CD4-positive, CD25-positive, alpha-beta regulatory T cell (primary cell): ENCODE measurements around the gene PIM1. TPM values are rescaled to one million over a fixed set of nuclear protein-coding genes. Genes with fewer than 3 reads are reported as not detected.
"Not testable (repeated sequence)": the region's sequence is repeated elsewhere in the genome, so short reads cannot be mapped to it uniquely, and the experiment has no call there.

Experiments
- ATAC-seq, 2 donors: fragments of 150-1000 bp; cut with Tn5 transposase; one replicate each; pipeline ENCODE4 v1.10.0; 2021; ENCODE audit warnings: low read depth in 2 of 2, moderate number of reproducible peaks in 2 of 2, moderate library complexity in 1 of 2
- DNase-seq, 3 donors: peaks; one replicate each; pipeline versions ENCODE4 v3.0.0 to v3.0.0-alpha.2; 2012 to 2022; ENCODE audit warnings: mixed read lengths in 1 of 3
- H3K27ac ChIP-seq: one replicate; pipeline ENCODE4 v1.7.0; 2013; ENCODE audit warnings: mild to moderate bottlenecking, low read length; ENCODE audit not compliant: insufficient read depth, poor library complexity, severe bottlenecking
- H3K27me3 ChIP-seq: one replicate; pipeline ENCODE4 v1.7.0; 2013; ENCODE audit warnings: low read length; ENCODE audit not compliant: control insufficient read depth, insufficient read depth
- H3K36me3 ChIP-seq: one replicate; pipeline ENCODE4 v1.7.0; 2013; ENCODE audit warnings: mild to moderate bottlenecking, low read length, moderate library complexity; ENCODE audit not compliant: control insufficient read depth, insufficient read depth
- H3K4me1 ChIP-seq: 2 replicates; pipeline ENCODE4 v1.7.0; 2013; ENCODE audit warnings: mild to moderate bottlenecking, low read length; ENCODE audit not compliant: insufficient read depth, control insufficient read depth, poor library complexity, severe bottlenecking
- H3K4me3 ChIP-seq: one replicate; pipeline ENCODE4 v1.7.0; 2013; ENCODE audit warnings: low read depth, mild to moderate bottlenecking, low read length, moderate library complexity
- H3K9me3 ChIP-seq, 2 experiments: 1 replicate in 1 of 2; 2 replicates in 1 of 2; pipeline ENCODE4 v1.7.0; 2013; ENCODE audit warnings: low read length in 2 of 2, mild to moderate bottlenecking in 1 of 2, moderate library complexity in 1 of 2; ENCODE audit not compliant: control insufficient read depth in 2 of 2
- H3K27ac Mint-ChIP-seq, 3 donors: one replicate each; pipeline ENCODE4 v1.8.0; 2020 to 2022; ENCODE audit warnings: mild to moderate bottlenecking in 3 of 3, mixed read lengths in 3 of 3, moderate library complexity in 2 of 3
- H3K27me3 Mint-ChIP-seq: one replicate; pipeline ENCODE4 v1.8.0; 2022; ENCODE audit warnings: mild to moderate bottlenecking, mixed read lengths
- H3K36me3 Mint-ChIP-seq: one replicate; pipeline ENCODE4 v1.8.0; 2020; ENCODE audit warnings: mixed read lengths
- H3K4me1 Mint-ChIP-seq, 4 donors: one replicate each; pipeline ENCODE4 v1.8.0; 2020 to 2022; ENCODE audit warnings: mixed read lengths in 4 of 4, mild to moderate bottlenecking in 1 of 4
- H3K4me3 Mint-ChIP-seq, 4 donors: one replicate each; pipeline ENCODE4 v1.8.0; 2020 to 2022; ENCODE audit warnings: mild to moderate bottlenecking in 4 of 4, mixed read lengths in 4 of 4, moderate library complexity in 3 of 4
- H3K9me3 Mint-ChIP-seq, 7 donors: one replicate each; pipeline ENCODE4 v1.8.0; 2020 to 2022; ENCODE audit warnings: mixed read lengths in 7 of 7, mild to moderate bottlenecking in 3 of 7, moderate library complexity in 2 of 7
- polyA plus RNA-seq, 4 donors: library from polyadenylated mRNA; unstranded; fragments of 300-500 nt; fragmentation: Illumina TruSeq; gene quantifications; one replicate each; pipeline ENCODE4 v1.2.3, GENCODE V29; 2021
- total RNA-seq: library from RNA; stranded (reverse); gene quantifications from one replicate; pipeline ENCODE4 v1.2.3, GENCODE V29; 2022

The PIM1 gene
- total and polyA plus RNA-seq, 5 donors from 2014 or later: 105 to 161 (median 130) TPM

GRCh38 chr6:37127961-37128862, 41.7 kb upstream of the PIM1 start:
- Mint-ChIP-seq H3K4me3 (no peak overlapping the region), H3K27me3 (peaks cover 5% of the 10 kb centered on the region), H3K36me3 (no peaks in the 10 kb centered on the region), H3K9me3 (no peaks in the 10 kb centered on the region), H3K4me1 (peaks cover 0 to 3% (median 0%) of the 10 kb centered on the region in 4 donors), H3K27ac (no peak overlapping the region)
- Histone ChIP-seq H3K4me3 (no peak overlapping the region), H3K9me3 (no peaks in the 10 kb centered on the region), H3K36me3 (no peaks in the 10 kb centered on the region), H3K4me1 (no peaks in the 10 kb centered on the region), H3K27me3 (no peaks in the 10 kb centered on the region), H3K27ac (no peak overlapping the region)
- DNase-seq (no peak), ATAC-seq (no peak)

GRCh38 chr6:37128863-37129443, 41.0 kb upstream of the PIM1 start:
- H3K27ac ChIP-seq, DNase-seq, H3K9me3 Mint-ChIP-seq, ATAC-seq, H3K4me3 Mint-ChIP-seq, H3K4me3 ChIP-seq, H3K27ac Mint-ChIP-seq, H3K27me3 Mint-ChIP-seq, H3K9me3 ChIP-seq, H3K36me3 Mint-ChIP-seq, H3K4me1 ChIP-seq, H3K27me3 ChIP-seq, H3K4me1 Mint-ChIP-seq, H3K36me3 ChIP-seq: not testable (repeated sequence)

- H3K4me1 Mint-ChIP-seq: peaks cover 0 to 7% (median 6%) of the 10 kb centered on the region in 4 donors
- no peak overlapping the region for H3K27ac Mint-ChIP-seq
Observed at GRCh38 chr6:37129566-37129965, 40.4 kb upstream of the PIM1 start.

GRCh38 chr6:37130704-37131103, 39.2 kb upstream of the PIM1 start:
- H3K27me3 ChIP-seq: no peaks in the 10 kb centered on the region
- no peaks in the 10 kb centered on the region for H3K9me3 ChIP-seq
- H3K4me1 ChIP-seq: peaks cover 13% of the 10 kb centered on the region
- H3K36me3 ChIP-seq: no peaks in the 10 kb centered on the region
- Mint-ChIP-seq H3K9me3 (no peaks in the 10 kb centered on the region), H3K4me1 (peaks cover 0 to 14% (median 10%) of the 10 kb centered on the region in 4 donors), H3K36me3 (no peaks in the 10 kb centered on the region), H3K27me3 (peaks cover 9% of the 10 kb centered on the region), H3K4me3 (no peak overlapping the region), H3K27ac (peak overlapping the region in 1 of 3 donors; percentile 16)
- H3K27ac ChIP-seq: no peak overlapping the region
- ATAC-seq (no peak), DNase-seq (no peak)
- no peak overlapping the region for H3K4me3 ChIP-seq

More at GRCh38 chr6:37129566-37129965, 40.4 kb upstream of the PIM1 start:
- no peak for ATAC-seq
- H3K4me3 ChIP-seq: no peak overlapping the region
- no peak for DNase-seq
- no peaks in the 10 kb centered on the region for H3K36me3 ChIP-seq
- Mint-ChIP-seq H3K4me3 (no peak overlapping the region), H3K9me3 (no peaks in the 10 kb centered on the region), H3K27me3 (peaks cover 8% of the 10 kb centered on the region), H3K36me3 (no peaks in the 10 kb centered on the region)
- peaks cover 6% of the 10 kb centered on the region for H3K4me1 ChIP-seq
- no peak overlapping the region for H3K27ac ChIP-seq
- H3K27me3 ChIP-seq: no peaks in the 10 kb centered on the region
- H3K9me3 ChIP-seq: no peaks in the 10 kb centered on the region

GRCh38 chr6:37131104-37131959, 38.6 kb upstream of the PIM1 start:
- Histone ChIP-seq H3K4me1 (peaks cover 13% of the 10 kb centered on the region), H3K27me3 (no peaks in the 10 kb centered on the region), H3K9me3 (no peaks in the 10 kb centered on the region), H3K4me3 (no peak overlapping the region), H3K36me3 (no peaks in the 10 kb centered on the region), H3K27ac (no peak overlapping the region)
- H3K4me1 Mint-ChIP-seq: peaks cover 0 to 14% (median 10%) of the 10 kb centered on the region in 4 donors
- ATAC-seq (no peak), DNase-seq (no peak)
- H3K36me3 Mint-ChIP-seq: no peaks in the 10 kb centered on the region
- H3K4me3 Mint-ChIP-seq: no peak overlapping the region
- peaks cover 9% of the 10 kb centered on the region for H3K27me3 Mint-ChIP-seq
- H3K9me3 Mint-ChIP-seq: no peaks in the 10 kb centered on the region
- H3K27ac Mint-ChIP-seq: no peak overlapping the region

GRCh38 chr6:37131960-37132253, 38.0 kb upstream of the PIM1 start:
- Histone ChIP-seq H3K4me1 (peaks cover 13% of the 10 kb centered on the region), H3K27ac (no peak overlapping the region), H3K4me3 (no peak overlapping the region), H3K27me3 (no peaks in the 10 kb centered on the region), H3K9me3 (no peaks in the 10 kb centered on the region), H3K36me3 (no peaks in the 10 kb centered on the region)
- no peak for DNase-seq
- no peak for ATAC-seq
- Mint-ChIP-seq H3K27me3 (peaks cover 4% of the 10 kb centered on the region), H3K27ac (no peak overlapping the region), H3K4me3 (no peak overlapping the region), H3K36me3 (no peaks in the 10 kb centered on the region), H3K4me1 (peaks cover 0 to 17% (median 12%) of the 10 kb centered on the region in 4 donors), H3K9me3 (no peaks in the 10 kb centered on the region)

- H3K9me3 Mint-ChIP-seq: no peaks in the 10 kb centered on the region
- no peak for DNase-seq
- Histone ChIP-seq H3K27ac (no peak overlapping the region), H3K4me1 (peaks cover 19% of the 10 kb centered on the region), H3K36me3 (no peaks in the 10 kb centered on the region), H3K4me3 (no peak overlapping the region), H3K27me3 (no peaks in the 10 kb centered on the region), H3K9me3 (no peaks in the 10 kb centered on the region)
- H3K36me3 Mint-ChIP-seq: no peaks in the 10 kb centered on the region
- H3K4me1 Mint-ChIP-seq: peaks cover 2 to 32% (median 17%) of the 10 kb centered on the region in 4 donors
- no peak overlapping the region for H3K4me3 Mint-ChIP-seq
- peak overlapping the region in 2 of 3 donors; percentile 90 to 91 for H3K27ac Mint-ChIP-seq
- peaks cover 4% of the 10 kb centered on the region for H3K27me3 Mint-ChIP-seq
- ATAC-seq: no peak
Observed at GRCh38 chr6:37134036-37134395, 35.9 kb upstream of the PIM1 start.
